ENCODE measurements around the gene NNMT. TPM values are rescaled to one million over a fixed set of nuclear protein-coding genes. Genes with fewer than 3 reads are reported as not detected.
A peak's percentile ranks its signal among the peaks of the same experiment; 100 is the strongest.

The NNMT gene
- total RNA-seq, 1 donor from 2014 or later: 375 TPM

GRCh38 chr11:114293201-114293711 is 2.9 kb upstream of the NNMT start:
- TF ChIP-seq CTCF (IDR thresholded peaks at IDR 0.05): no peak
- Mint-ChIP-seq H3K4me1 (ENCODE audit: low read depth) (peaks cover 71% of the 10 kb centered on the region), H3K36me3 (ENCODE audit: low read depth) (peaks cover 16% of the 10 kb centered on the region), H3K27ac (ENCODE audit: unreplicated experiment) (peak overlapping the region; percentile 100), H3K27me3 (ENCODE audit: low read depth) (no peaks in the 10 kb centered on the region), H3K9me3 (ENCODE audit: low read depth) (peaks cover 23% of the 10 kb centered on the region), H3K4me3 (ENCODE audit: unreplicated experiment) (no peak overlapping the region)
- DNase-seq (ENCODE audit: low spot score): no peak

DNA sequence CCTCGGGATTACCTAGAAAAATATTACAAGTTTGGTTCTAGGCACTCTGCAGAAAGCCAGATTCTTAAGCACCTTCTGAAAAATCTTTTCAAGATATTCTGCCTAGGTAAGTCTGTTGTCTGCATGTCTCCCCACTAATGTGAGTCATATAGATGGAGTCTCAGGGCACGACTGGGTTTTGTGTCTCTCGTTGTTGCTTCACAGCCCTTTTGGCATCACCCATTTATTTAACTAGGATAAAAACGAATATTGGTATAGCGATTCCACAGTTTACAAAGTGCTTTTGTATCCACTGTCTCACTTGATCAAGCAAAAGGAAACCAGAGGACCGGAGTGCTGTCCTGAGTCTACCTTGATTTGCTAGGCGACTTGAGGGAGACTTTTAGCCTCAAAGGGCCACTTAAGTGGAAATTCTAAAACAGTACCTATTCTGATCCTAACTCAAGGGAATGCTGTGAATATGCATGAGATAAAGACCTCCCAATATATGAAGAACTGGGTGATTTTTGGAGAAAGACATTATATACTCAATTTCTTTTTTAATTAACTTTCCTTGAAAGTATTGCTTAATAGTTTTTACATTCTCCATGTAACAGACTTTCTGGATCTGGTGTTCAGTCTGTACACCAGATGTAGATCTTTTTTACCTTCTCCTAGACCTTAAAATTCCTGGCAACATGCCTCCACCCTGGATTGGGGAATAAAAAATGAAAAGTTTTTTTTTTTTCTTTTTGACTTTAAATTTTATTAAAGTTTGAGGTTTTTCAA is 590 bp downstream of the NNMT start:
- Mint-ChIP-seq H3K36me3 (ENCODE audit: low read depth) (peaks cover 31% of the 10 kb centered on the region), H3K4me3 (ENCODE audit: unreplicated experiment) (peak overlapping the region; percentile 84), H3K27ac (ENCODE audit: unreplicated experiment) (peak overlapping the region; percentile 100), H3K27me3 (ENCODE audit: low read depth) (no peaks in the 10 kb centered on the region), H3K4me1 (ENCODE audit: low read depth) (peaks cover 83% of the 10 kb centered on the region), H3K9me3 (ENCODE audit: low read depth) (peaks cover 38% of the 10 kb centered on the region)
- no peak for DNase-seq (ENCODE audit: low spot score)
- no peak for TF ChIP-seq CTCF (IDR thresholded peaks at IDR 0.05)

- no peak for TF ChIP-seq CTCF (IDR thresholded peaks at IDR 0.05)
- peaks cover 80% of the 10 kb centered on the region for H3K4me1 Mint-ChIP-seq (ENCODE audit: low read depth)
Measured at GRCh38 chr11:114297806-114298709, 1.9 kb downstream of the NNMT start.

GRCh38 chr11:114298710-114299109 is 2.5 kb downstream of the NNMT start:
- H3K4me1 Mint-ChIP-seq (ENCODE audit: low read depth): peaks cover 79% of the 10 kb centered on the region
- no peak for TF ChIP-seq CTCF (IDR thresholded peaks at IDR 0.05)
- no peaks in the 10 kb centered on the region for H3K27me3 Mint-ChIP-seq (ENCODE audit: low read depth)
- no peak for DNase-seq (ENCODE audit: low spot score)
- H3K27ac Mint-ChIP-seq (ENCODE audit: unreplicated experiment): peak overlapping the region; percentile 51
- peak overlapping the region; percentile 84 for H3K4me3 Mint-ChIP-seq (ENCODE audit: unreplicated experiment)
- peaks cover 41% of the 10 kb centered on the region for H3K9me3 Mint-ChIP-seq (ENCODE audit: low read depth)
- H3K36me3 Mint-ChIP-seq (ENCODE audit: low read depth): peaks cover 39% of the 10 kb centered on the region

More at GRCh38 chr11:114297806-114298709, 1.9 kb downstream of the NNMT start:
- peaks cover 43% of the 10 kb centered on the region for H3K9me3 Mint-ChIP-seq (ENCODE audit: low read depth)
- DNase-seq (ENCODE audit: low spot score): no peak
- H3K27ac Mint-ChIP-seq (ENCODE audit: unreplicated experiment): peak overlapping the region; percentile 100
- H3K27me3 Mint-ChIP-seq (ENCODE audit: low read depth): no peaks in the 10 kb centered on the region
- peak overlapping the region; percentile 84 for H3K4me3 Mint-ChIP-seq (ENCODE audit: unreplicated experiment)
- peaks cover 38% of the 10 kb centered on the region for H3K36me3 Mint-ChIP-seq (ENCODE audit: low read depth)

GRCh38 chr11:114301088-114301487 is 4.9 kb downstream of the NNMT start:
- DNase-seq (ENCODE audit: low spot score): no peak
- H3K27ac Mint-ChIP-seq (ENCODE audit: unreplicated experiment): peak overlapping the region; percentile 6
- H3K4me1 Mint-ChIP-seq (ENCODE audit: low read depth): peaks cover 70% of the 10 kb centered on the region
- peak overlapping the region; percentile 84 for H3K4me3 Mint-ChIP-seq (ENCODE audit: unreplicated experiment)
- no peak for TF ChIP-seq CTCF (IDR thresholded peaks at IDR 0.05)
- H3K27me3 Mint-ChIP-seq (ENCODE audit: low read depth): no peaks in the 10 kb centered on the region
- H3K36me3 Mint-ChIP-seq (ENCODE audit: low read depth): peaks cover 48% of the 10 kb centered on the region
- H3K9me3 Mint-ChIP-seq (ENCODE audit: low read depth): peaks cover 39% of the 10 kb centered on the region

Measured in chondrocyte (in vitro differentiated cells).